ENCODE measurements around the gene SEMA3A. TPM values are rescaled to one million over a fixed set of nuclear protein-coding genes. Genes with fewer than 3 reads are reported as not detected.
A peak's percentile ranks its signal among the peaks of the same experiment; 100 is the strongest.

Gene SEMA3A
- total RNA-seq, 1 donor from 2014 or later = 77.1 TPM

DNA sequence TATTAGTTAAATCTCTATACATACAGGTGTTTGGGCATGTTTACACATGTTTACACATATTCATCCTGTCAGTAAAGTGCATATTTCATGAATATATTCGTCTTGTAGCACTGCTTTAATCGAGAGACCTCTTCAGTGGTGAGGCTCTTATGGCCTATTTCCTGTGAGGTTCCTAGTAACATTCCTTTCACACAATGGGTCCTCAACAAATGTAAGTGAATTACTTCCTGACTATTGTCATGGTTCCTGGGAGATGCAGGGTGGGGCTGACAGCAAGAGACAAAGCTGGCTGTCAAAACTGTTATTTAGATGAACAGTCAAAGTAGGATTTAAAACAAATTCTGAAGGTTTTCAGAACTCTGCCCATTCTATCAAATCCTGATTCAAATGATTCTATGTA lies 12.4 kb upstream of the SEMA3A start:
- no peak for DNase-seq (ENCODE audit: extremely low spot score, unreplicated experiment)
- TF ChIP-seq, protein P1, sequence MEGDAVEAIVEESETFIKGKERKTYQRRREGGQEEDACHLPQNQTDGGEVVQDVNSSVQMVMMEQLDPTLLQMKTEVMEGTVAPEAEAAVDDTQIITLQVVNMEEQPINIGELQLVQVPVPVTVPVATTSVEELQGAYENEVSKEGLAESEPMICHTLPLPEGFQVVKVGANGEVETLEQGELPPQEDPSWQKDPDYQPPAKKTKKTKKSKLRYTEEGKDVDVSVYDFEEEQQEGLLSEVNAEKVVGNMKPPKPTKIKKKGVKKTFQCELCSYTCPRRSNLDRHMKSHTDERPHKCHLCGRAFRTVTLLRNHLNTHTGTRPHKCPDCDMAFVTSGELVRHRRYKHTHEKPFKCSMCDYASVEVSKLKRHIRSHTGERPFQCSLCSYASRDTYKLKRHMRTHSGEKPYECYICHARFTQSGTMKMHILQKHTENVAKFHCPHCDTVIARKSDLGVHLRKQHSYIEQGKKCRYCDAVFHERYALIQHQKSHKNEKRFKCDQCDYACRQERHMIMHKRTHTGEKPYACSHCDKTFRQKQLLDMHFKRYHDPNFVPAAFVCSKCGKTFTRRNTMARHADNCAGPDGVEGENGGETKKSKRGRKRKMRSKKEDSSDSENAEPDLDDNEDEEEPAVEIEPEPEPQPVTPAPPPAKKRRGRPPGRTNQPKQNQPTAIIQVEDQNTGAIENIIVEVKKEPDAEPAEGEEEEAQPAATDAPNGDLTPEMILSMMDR (conservative IDR thresholded peaks at IDR 0.05) = no peak
- H3K9me3 Mint-ChIP-seq = no peaks in the 10 kb centered on the region

DNA sequence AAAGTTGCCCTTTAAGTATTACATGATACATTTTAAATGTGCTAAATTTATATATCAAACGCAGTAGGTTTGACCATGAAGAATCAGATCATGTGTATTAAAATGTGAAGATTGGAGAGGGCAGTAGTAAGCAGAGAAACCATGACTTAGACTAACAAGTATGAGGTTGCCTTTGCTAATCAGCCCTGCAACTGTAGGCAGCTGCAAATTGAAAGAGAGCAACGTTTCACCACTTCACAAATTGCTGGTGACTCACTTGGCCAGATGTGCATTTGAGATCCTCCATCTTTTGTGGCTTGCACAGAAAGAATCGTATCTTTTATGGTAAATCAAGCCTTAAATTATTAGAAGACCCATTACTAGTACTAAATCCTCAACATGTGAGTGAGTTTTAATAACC lies 10.1 kb upstream of the SEMA3A start:
- H3K9me3 Mint-ChIP-seq = no peaks in the 10 kb centered on the region
- no peak for DNase-seq (ENCODE audit: extremely low spot score, unreplicated experiment)
- H3K27ac Mint-ChIP-seq = no peak overlapping the region
- H3K4me3 Mint-ChIP-seq = no peak overlapping the region
- TF ChIP-seq, protein P1 (conservative IDR thresholded peaks at IDR 0.05) = no peak
- H3K4me1 Mint-ChIP-seq (ENCODE audit: unreplicated experiment) = peaks cover 19% of the 10 kb centered on the region
- H3K36me3 Mint-ChIP-seq = no peaks in the 10 kb centered on the region
- H3K27me3 Mint-ChIP-seq = no peaks in the 10 kb centered on the region

More for the DNA sequence above, 12.4 kb upstream of the SEMA3A start:
- H3K27me3 Mint-ChIP-seq = no peaks in the 10 kb centered on the region
- peaks cover 8% of the 10 kb centered on the region for H3K4me1 Mint-ChIP-seq (ENCODE audit: unreplicated experiment)
- no peak overlapping the region for H3K4me3 Mint-ChIP-seq
- H3K27ac Mint-ChIP-seq = no peak overlapping the region
- no peaks in the 10 kb centered on the region for H3K36me3 Mint-ChIP-seq

DNA sequence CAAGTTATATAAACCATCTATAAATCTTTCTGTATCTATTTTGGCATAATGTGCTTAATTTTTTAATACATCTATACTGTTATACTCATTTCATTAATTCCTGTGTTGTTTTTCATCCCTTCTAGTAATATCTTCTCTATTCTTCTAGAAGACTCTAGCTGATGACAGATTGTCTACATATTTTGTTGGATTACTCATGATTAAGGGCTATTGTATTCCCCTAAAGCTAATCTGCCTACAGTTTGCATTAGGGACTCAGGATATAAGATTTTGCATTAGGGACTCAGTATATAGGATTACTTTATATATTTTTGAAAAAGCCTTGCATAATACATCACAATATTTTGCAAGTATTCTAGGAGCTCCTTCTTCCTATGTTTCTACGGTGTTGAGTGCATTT lies 8.3 kb upstream of the SEMA3A start:
- TF ChIP-seq, protein P1 (conservative IDR thresholded peaks at IDR 0.05) = no peak
- H3K36me3 Mint-ChIP-seq = no peaks in the 10 kb centered on the region
- no peak overlapping the region for H3K4me3 Mint-ChIP-seq
- H3K27ac Mint-ChIP-seq = no peak overlapping the region
- no peak for DNase-seq (ENCODE audit: extremely low spot score, unreplicated experiment)
- no peaks in the 10 kb centered on the region for H3K9me3 Mint-ChIP-seq
- peaks cover 19% of the 10 kb centered on the region for H3K4me1 Mint-ChIP-seq (ENCODE audit: unreplicated experiment)
- no peaks in the 10 kb centered on the region for H3K27me3 Mint-ChIP-seq

DNA sequence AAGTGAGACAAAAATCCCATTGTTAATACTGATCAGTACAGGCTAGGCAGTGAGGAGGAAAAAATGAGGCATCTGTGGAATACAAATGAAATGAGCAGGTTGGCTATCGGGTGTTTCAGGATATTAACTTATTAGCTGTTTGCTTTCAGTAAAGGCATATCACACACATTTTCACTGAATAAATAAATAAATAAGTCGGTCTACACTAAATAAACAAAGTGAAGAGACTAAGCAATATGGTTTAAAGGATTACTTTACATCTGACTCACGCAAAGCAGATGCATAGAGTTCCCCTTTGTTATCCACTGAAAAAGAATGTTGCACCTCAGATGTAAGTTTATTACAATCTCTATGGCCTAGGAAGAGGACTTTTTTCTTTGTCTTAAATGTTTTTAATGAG lies 6.3 kb upstream of the SEMA3A start:
- DNase-seq (ENCODE audit: extremely low spot score, unreplicated experiment) = no peak
- H3K27me3 Mint-ChIP-seq = peaks cover 4% of the 10 kb centered on the region
- H3K4me3 Mint-ChIP-seq = no peak overlapping the region
- no peaks in the 10 kb centered on the region for H3K9me3 Mint-ChIP-seq
- H3K27ac Mint-ChIP-seq = no peak overlapping the region
- peaks cover 21% of the 10 kb centered on the region for H3K4me1 Mint-ChIP-seq (ENCODE audit: unreplicated experiment)
- TF ChIP-seq, protein P1 (conservative IDR thresholded peaks at IDR 0.05) = no peak
- no peaks in the 10 kb centered on the region for H3K36me3 Mint-ChIP-seq

DNA sequence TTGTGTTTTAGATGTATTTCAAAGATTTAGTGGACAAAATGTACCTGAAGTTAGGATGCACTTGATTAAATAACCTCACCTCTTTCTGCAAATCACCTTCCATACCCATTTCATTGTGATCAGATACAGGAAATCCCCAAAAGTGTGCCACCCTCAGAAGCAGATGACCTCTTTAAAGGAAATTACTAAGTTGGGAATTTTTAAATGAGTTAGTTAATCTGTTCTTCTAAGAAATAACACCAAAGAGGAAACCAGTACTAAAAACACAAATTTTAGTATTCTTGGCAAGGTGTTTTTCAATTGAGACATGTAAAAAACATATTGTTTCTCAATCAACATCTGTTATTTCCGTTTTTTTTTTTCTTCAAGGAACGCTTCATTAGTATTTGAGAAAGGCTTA lies 4.6 kb upstream of the SEMA3A start:
- DNase-seq (ENCODE audit: extremely low spot score, unreplicated experiment) = no peak
- H3K27me3 Mint-ChIP-seq = peaks cover 10% of the 10 kb centered on the region
- no peaks in the 10 kb centered on the region for H3K9me3 Mint-ChIP-seq
- no peak overlapping the region for H3K27ac Mint-ChIP-seq
- H3K4me1 Mint-ChIP-seq (ENCODE audit: unreplicated experiment) = peaks cover 24% of the 10 kb centered on the region
- H3K4me3 Mint-ChIP-seq = no peak overlapping the region
- TF ChIP-seq, protein P1 (conservative IDR thresholded peaks at IDR 0.05) = no peak
- no peaks in the 10 kb centered on the region for H3K36me3 Mint-ChIP-seq

DNA sequence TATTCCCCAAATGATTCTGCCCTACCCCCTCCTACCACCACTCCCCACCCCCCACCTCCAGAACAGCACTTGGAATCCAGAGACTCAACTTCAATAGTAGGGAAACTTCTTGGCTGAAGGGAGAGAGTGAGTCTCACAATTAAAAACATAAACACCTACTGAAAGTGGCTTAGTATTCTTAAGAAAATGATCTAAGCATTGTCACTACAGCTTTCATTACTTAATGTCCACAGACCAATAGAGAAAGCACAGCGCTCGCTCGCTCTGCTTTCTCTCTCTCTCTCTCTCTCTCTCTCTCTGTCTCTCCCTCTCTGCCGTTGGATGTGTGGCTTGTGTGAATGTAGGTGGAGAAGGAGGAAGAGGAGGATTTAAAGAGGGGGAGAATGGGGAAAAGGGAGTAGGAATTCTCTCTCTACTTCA lies 1.5 kb upstream of the SEMA3A start:
- no peak for DNase-seq (ENCODE audit: extremely low spot score, unreplicated experiment)
- TF ChIP-seq, protein P1 (conservative IDR thresholded peaks at IDR 0.05) = no peak
- Mint-ChIP-seq H3K4me3 (peak overlapping the region; percentile 97), H3K27me3 (peaks cover 10% of the 10 kb centered on the region), H3K27ac (peak overlapping the region; percentile 90), H3K4me1 (ENCODE audit: unreplicated experiment) (peaks cover 27% of the 10 kb centered on the region), H3K36me3 (no peaks in the 10 kb centered on the region), H3K9me3 (no peaks in the 10 kb centered on the region)

Measured in type B pancreatic cell (in vitro differentiated cells).